ENCODE results near the gene PTBP2. TPM values are rescaled to one million over a fixed set of nuclear protein-coding genes. Genes with fewer than 3 reads are reported as not detected.

PTBP2 gene
- total RNA-seq, 1 donor from 2014 or later, result 29.7 TPM

DNA sequence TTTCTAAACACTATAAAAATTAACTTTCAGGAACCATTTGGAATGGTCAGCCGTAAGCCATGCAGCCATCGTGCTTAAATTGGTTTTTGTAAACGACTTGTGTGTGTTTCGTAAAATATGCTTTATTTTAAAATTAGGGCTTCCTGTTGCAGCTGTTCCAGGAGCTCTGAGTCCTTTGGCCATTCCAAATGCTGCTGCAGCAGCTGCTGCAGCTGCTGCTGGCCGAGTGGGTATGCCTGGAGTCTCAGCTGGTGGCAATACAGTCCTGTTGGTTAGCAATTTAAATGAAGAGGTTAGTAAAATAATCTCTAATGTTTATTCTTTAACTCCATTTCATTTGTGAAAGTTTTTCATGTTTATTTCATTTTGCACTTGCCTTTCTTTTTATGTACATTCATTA, 83.1 kb downstream of the PTBP2 start:
- TF ChIP-seq, protein P1, sequence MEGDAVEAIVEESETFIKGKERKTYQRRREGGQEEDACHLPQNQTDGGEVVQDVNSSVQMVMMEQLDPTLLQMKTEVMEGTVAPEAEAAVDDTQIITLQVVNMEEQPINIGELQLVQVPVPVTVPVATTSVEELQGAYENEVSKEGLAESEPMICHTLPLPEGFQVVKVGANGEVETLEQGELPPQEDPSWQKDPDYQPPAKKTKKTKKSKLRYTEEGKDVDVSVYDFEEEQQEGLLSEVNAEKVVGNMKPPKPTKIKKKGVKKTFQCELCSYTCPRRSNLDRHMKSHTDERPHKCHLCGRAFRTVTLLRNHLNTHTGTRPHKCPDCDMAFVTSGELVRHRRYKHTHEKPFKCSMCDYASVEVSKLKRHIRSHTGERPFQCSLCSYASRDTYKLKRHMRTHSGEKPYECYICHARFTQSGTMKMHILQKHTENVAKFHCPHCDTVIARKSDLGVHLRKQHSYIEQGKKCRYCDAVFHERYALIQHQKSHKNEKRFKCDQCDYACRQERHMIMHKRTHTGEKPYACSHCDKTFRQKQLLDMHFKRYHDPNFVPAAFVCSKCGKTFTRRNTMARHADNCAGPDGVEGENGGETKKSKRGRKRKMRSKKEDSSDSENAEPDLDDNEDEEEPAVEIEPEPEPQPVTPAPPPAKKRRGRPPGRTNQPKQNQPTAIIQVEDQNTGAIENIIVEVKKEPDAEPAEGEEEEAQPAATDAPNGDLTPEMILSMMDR (IDR thresholded peaks at IDR 0.05; ENCODE audit: unreplicated experiment), result no peak
- DNase-seq (ENCODE audit: low spot score), result no peak

DNA sequence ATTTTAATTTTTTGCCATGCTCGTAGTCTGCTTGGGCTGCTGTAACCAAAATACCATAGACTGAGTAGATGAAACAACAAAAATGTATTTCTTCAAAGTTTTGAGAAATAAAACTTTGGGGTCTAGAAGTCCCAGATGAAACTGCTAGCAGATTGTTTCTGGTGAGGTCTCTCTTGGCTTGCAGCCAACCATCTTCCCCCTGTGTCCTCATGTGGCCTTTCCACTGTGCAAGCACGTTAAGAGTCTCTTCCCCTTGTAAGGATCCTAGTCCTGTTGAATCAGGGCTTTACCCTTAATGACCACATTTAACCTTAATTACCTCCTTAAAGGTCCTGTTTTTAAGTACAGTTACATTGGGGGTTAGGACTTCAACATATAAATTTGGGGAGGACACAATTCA, 86.6 kb downstream of the PTBP2 start:
- no peak overlapping the region for H3K4me3 Mint-ChIP-seq (ENCODE audit: unreplicated experiment)
- no peak overlapping the region for H3K27ac Mint-ChIP-seq (ENCODE audit: unreplicated experiment)
- peaks cover 3% of the 10 kb centered on the region for H3K4me1 Mint-ChIP-seq (ENCODE audit: unreplicated experiment)
- TF ChIP-seq, protein P1 (IDR thresholded peaks at IDR 0.05; ENCODE audit: unreplicated experiment), result no peak
- no peaks in the 10 kb centered on the region for H3K27me3 Mint-ChIP-seq (ENCODE audit: unreplicated experiment)
- DNase-seq (ENCODE audit: low spot score), result no peak
- no peaks in the 10 kb centered on the region for H3K9me3 Mint-ChIP-seq (ENCODE audit: unreplicated experiment)
- H3K36me3 Mint-ChIP-seq (ENCODE audit: low read depth, unreplicated experiment), result peaks cover 9% of the 10 kb centered on the region

More for the DNA sequence above, 83.1 kb downstream of the PTBP2 start:
- Mint-ChIP-seq H3K4me3 (ENCODE audit: unreplicated experiment) (no peak overlapping the region), H3K27ac (ENCODE audit: unreplicated experiment) (no peak overlapping the region), H3K9me3 (ENCODE audit: unreplicated experiment) (no peaks in the 10 kb centered on the region), H3K4me1 (ENCODE audit: unreplicated experiment) (no peaks in the 10 kb centered on the region), H3K36me3 (ENCODE audit: low read depth, unreplicated experiment) (peaks cover 3% of the 10 kb centered on the region), H3K27me3 (ENCODE audit: unreplicated experiment) (no peaks in the 10 kb centered on the region)

DNA sequence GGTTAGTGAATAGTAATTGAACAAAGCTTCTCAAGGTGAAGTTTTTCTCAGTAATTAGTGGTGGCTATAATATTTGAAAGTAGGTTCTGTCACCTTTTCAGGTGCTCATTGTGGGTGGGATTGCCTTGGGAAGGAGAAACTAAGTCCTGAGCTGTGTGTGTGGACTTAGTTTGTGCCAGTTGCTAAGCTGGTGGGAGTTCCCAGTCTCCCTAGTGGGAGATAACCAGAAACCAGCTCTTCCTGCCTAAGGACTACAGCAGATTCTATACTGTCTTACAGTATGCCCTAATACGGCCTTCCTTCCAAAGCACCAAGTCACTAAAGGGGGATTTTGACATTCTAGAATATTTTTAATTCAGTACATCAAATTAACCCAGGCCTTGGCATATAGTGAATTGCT, 94.3 kb downstream of the PTBP2 start:
- TF ChIP-seq, protein P1 (IDR thresholded peaks at IDR 0.05; ENCODE audit: unreplicated experiment), result no peak

GRCh38 chr1:96820107-96820506, 98.5 kb downstream of the PTBP2 start:
- no peak for DNase-seq (ENCODE audit: low spot score)

More for the DNA sequence above, 94.3 kb downstream of the PTBP2 start:
- Mint-ChIP-seq H3K9me3 (ENCODE audit: unreplicated experiment) (no peaks in the 10 kb centered on the region), H3K27ac (ENCODE audit: unreplicated experiment) (no peak overlapping the region), H3K4me1 (ENCODE audit: unreplicated experiment) (peaks cover 2% of the 10 kb centered on the region), H3K36me3 (ENCODE audit: low read depth, unreplicated experiment) (peaks cover 7% of the 10 kb centered on the region), H3K4me3 (ENCODE audit: unreplicated experiment) (no peak overlapping the region), H3K27me3 (ENCODE audit: unreplicated experiment) (peaks cover 1% of the 10 kb centered on the region)
- DNase-seq (ENCODE audit: low spot score), result no peak

GRCh38 chr1:96820671-96821070, 99.1 kb downstream of the PTBP2 start:
- H3K27me3 Mint-ChIP-seq (ENCODE audit: unreplicated experiment), result peaks cover 1% of the 10 kb centered on the region
- TF ChIP-seq, protein P1 (IDR thresholded peaks at IDR 0.05; ENCODE audit: unreplicated experiment), result no peak
- H3K4me1 Mint-ChIP-seq (ENCODE audit: unreplicated experiment), result peaks cover 2% of the 10 kb centered on the region
- no peak overlapping the region for H3K27ac Mint-ChIP-seq (ENCODE audit: unreplicated experiment)
- no peaks in the 10 kb centered on the region for H3K9me3 Mint-ChIP-seq (ENCODE audit: unreplicated experiment)
- DNase-seq (ENCODE audit: low spot score), result no peak
- H3K36me3 Mint-ChIP-seq (ENCODE audit: low read depth, unreplicated experiment), result no peaks in the 10 kb centered on the region
- H3K4me3 Mint-ChIP-seq (ENCODE audit: unreplicated experiment), result no peak overlapping the region

More at GRCh38 chr1:96820107-96820506, 98.5 kb downstream of the PTBP2 start:
- Mint-ChIP-seq H3K4me1 (ENCODE audit: unreplicated experiment) (peaks cover 2% of the 10 kb centered on the region), H3K36me3 (ENCODE audit: low read depth, unreplicated experiment) (no peaks in the 10 kb centered on the region), H3K4me3 (ENCODE audit: unreplicated experiment) (no peak overlapping the region), H3K27ac (ENCODE audit: unreplicated experiment) (no peak overlapping the region), H3K27me3 (ENCODE audit: unreplicated experiment) (peaks cover 1% of the 10 kb centered on the region), H3K9me3 (ENCODE audit: unreplicated experiment) (no peaks in the 10 kb centered on the region)
- TF ChIP-seq, protein P1 (IDR thresholded peaks at IDR 0.05; ENCODE audit: unreplicated experiment), result no peak

Measured in endothelial cell (in vitro differentiated cells).